Neutrophil (primary cell): ENCODE data around the gene DMD.

Experiments used
- H3K27ac ChIP-seq: fragments of 200-600 bp; sonication (generic); 2 replicates; pipeline ENCODE4 v1.5.1; 2016; ENCODE audit warnings: mild to moderate bottlenecking, moderate library complexity
- H3K27me3 ChIP-seq: fragments of 200-600 bp; sonication (generic); 2 replicates; pipeline ENCODE4 v1.6.0; 2016; ENCODE audit warnings: mild to moderate bottlenecking
- H3K36me3 ChIP-seq: fragments of 200-600 bp; sonication (generic); 2 replicates; pipeline ENCODE4 v1.5.1; 2017
- H3K4me1 ChIP-seq, 2 experiments: fragments of 200-600 bp in 1 of 2; sonication (generic) in 1 of 2; 1 replicate in 1 of 2; 2 replicates in 1 of 2; pipeline versions ENCODE4 v1.5.1 to v1.6.1; 2013 to 2016; ENCODE audit warnings: low read depth in 1 of 2, low read length in 1 of 2, mild to moderate bottlenecking in 1 of 2, moderate library complexity in 1 of 2; ENCODE audit not compliant: control insufficient read depth in 1 of 2, insufficient read depth in 1 of 2
- H3K4me3 ChIP-seq, 2 experiments: fragments of 200-600 bp in 1 of 2; sonication (generic) in 1 of 2; 1 replicate in 1 of 2; 2 replicates in 1 of 2; pipeline ENCODE4 v1.5.1; 2013 to 2016; ENCODE audit warnings: low read depth in 1 of 2, low read length in 1 of 2, mild to moderate bottlenecking in 1 of 2, moderate library complexity in 1 of 2
- H3K9me3 ChIP-seq: fragments of 200-600 bp; sonication (generic); 2 replicates; pipeline ENCODE4 v1.5.1; 2016
- CTCF ChIP-seq: fragments of 200-600 bp; sonication (generic); IDR thresholded peaks from 2 replicates; pipeline ENCODE4 v1.5.1; 2016; ENCODE audit warnings: antibody characterized with exemption

The DMD gene

GRCh38 chrX:31921236-31921635 lies 1290.1 kb downstream of the DMD start:
- no peak for TF ChIP-seq CTCF
- Histone ChIP-seq H3K4me1 (no peaks in the 10 kb centered on the region), H3K4me3 (no peak overlapping the region), H3K27me3 (no peaks in the 10 kb centered on the region), H3K27ac (no peak overlapping the region), H3K9me3 (no peaks in the 10 kb centered on the region), H3K36me3 (no peaks in the 10 kb centered on the region)

GRCh38 chrX:31909850-31910572 lies 1301.3 kb downstream of the DMD start:
- Histone ChIP-seq H3K27ac (no peak overlapping the region), H3K9me3 (no peaks in the 10 kb centered on the region), H3K4me3 (no peak overlapping the region), H3K4me1 (no peaks in the 10 kb centered on the region), H3K36me3 (no peaks in the 10 kb centered on the region), H3K27me3 (no peaks in the 10 kb centered on the region)
- no peak for TF ChIP-seq CTCF

GRCh38 chrX:31894152-31894551 lies 1317.2 kb downstream of the DMD start:
- TF ChIP-seq CTCF = no peak
- Histone ChIP-seq H3K4me1 (no peaks in the 10 kb centered on the region), H3K27me3 (no peaks in the 10 kb centered on the region), H3K27ac (no peak overlapping the region), H3K36me3 (no peaks in the 10 kb centered on the region), H3K4me3 (no peak overlapping the region), H3K9me3 (no peaks in the 10 kb centered on the region)

GRCh38 chrX:31893525-31893924 lies 1317.8 kb downstream of the DMD start:
- H3K9me3 ChIP-seq = no peaks in the 10 kb centered on the region
- no peaks in the 10 kb centered on the region for H3K36me3 ChIP-seq
- no peak overlapping the region for H3K27ac ChIP-seq
- H3K4me3 ChIP-seq = no peak overlapping the region
- H3K4me1 ChIP-seq = no peaks in the 10 kb centered on the region
- TF ChIP-seq CTCF = no peak
- no peaks in the 10 kb centered on the region for H3K27me3 ChIP-seq

- Histone ChIP-seq H3K9me3 (no peaks in the 10 kb centered on the region), H3K4me3 (no peak overlapping the region), H3K27me3 (no peaks in the 10 kb centered on the region), H3K4me1 (no peaks in the 10 kb centered on the region), H3K27ac (no peak overlapping the region), H3K36me3 (no peaks in the 10 kb centered on the region)
- TF ChIP-seq CTCF = no peak
Measured at GRCh38 chrX:31889088-31889487, 1322.3 kb downstream of the DMD start.
